KOPT-K1 (cell line): ENCODE results near the gene CDKN1C.

Experiments
- H3K27ac ChIP-seq: fragments of 200-600 bp; sonication (generic); 2 replicates; pipeline ENCODE4 v1.5.1; 2016; ENCODE audit warnings: antibody characterized with exemption, mild to moderate bottlenecking, low read depth, low read length; ENCODE audit not compliant: poor library complexity, severe bottlenecking
- H3K36me3 ChIP-seq: fragments of 200-600 bp; sonication (generic); 2 replicates; pipeline ENCODE4 v1.5.1; 2017; ENCODE audit warnings: antibody characterized with exemption, mild to moderate bottlenecking, low read length, moderate library complexity; ENCODE audit not compliant: insufficient read depth
- H3K9me3 ChIP-seq: fragments of 200-600 bp; sonication (generic); 2 replicates; pipeline ENCODE4 v1.5.1; 2017; ENCODE audit warnings: antibody characterized with exemption, low read length, mild to moderate bottlenecking; ENCODE audit not compliant: insufficient read depth, poor library complexity, severe bottlenecking

The CDKN1C gene

GRCh38 chr11:2927121-2927800 is 41.7 kb upstream of the CDKN1C start:
- no peaks in the 10 kb centered on the region for H3K9me3 ChIP-seq

GRCh38 chr11:2926611-2927051 is 41.1 kb upstream of the CDKN1C start:
- Histone ChIP-seq H3K9me3 (no peaks in the 10 kb centered on the region), H3K27ac (no peak overlapping the region), H3K36me3 (no peaks in the 10 kb centered on the region)

More at GRCh38 chr11:2927121-2927800, 41.7 kb upstream of the CDKN1C start:
- Histone ChIP-seq H3K27ac (no peak overlapping the region), H3K36me3 (no peaks in the 10 kb centered on the region)

- no peaks in the 10 kb centered on the region for H3K36me3 ChIP-seq
- no peaks in the 10 kb centered on the region for H3K9me3 ChIP-seq
- no peak overlapping the region for H3K27ac ChIP-seq
Observed at GRCh38 chr11:2924821-2925675, 39.5 kb upstream of the CDKN1C start.

- H3K9me3 ChIP-seq = no peaks in the 10 kb centered on the region
- no peak overlapping the region for H3K27ac ChIP-seq
- H3K36me3 ChIP-seq = no peaks in the 10 kb centered on the region
Observed at GRCh38 chr11:2924381-2924780, 38.8 kb upstream of the CDKN1C start.

- H3K27ac ChIP-seq = no peak overlapping the region
- H3K9me3 ChIP-seq = no peaks in the 10 kb centered on the region
- no peaks in the 10 kb centered on the region for H3K36me3 ChIP-seq
Observed at GRCh38 chr11:2923446-2924375, 38.1 kb upstream of the CDKN1C start.

GRCh38 chr11:2922655-2923054 is 37.1 kb upstream of the CDKN1C start:
- H3K9me3 ChIP-seq = no peaks in the 10 kb centered on the region
- H3K36me3 ChIP-seq = no peaks in the 10 kb centered on the region
- H3K27ac ChIP-seq = no peak overlapping the region

- no peaks in the 10 kb centered on the region for H3K9me3 ChIP-seq
- H3K36me3 ChIP-seq = no peaks in the 10 kb centered on the region
- H3K27ac ChIP-seq = no peak overlapping the region
Observed at GRCh38 chr11:2921742-2922493, 36.3 kb upstream of the CDKN1C start.

GRCh38 chr11:2921261-2921660 is 35.7 kb upstream of the CDKN1C start:
- Histone ChIP-seq H3K36me3 (no peaks in the 10 kb centered on the region), H3K27ac (no peak overlapping the region), H3K9me3 (no peaks in the 10 kb centered on the region)

GRCh38 chr11:2920343-2920742 is 34.8 kb upstream of the CDKN1C start:
- no peaks in the 10 kb centered on the region for H3K9me3 ChIP-seq
- no peak overlapping the region for H3K27ac ChIP-seq
- no peaks in the 10 kb centered on the region for H3K36me3 ChIP-seq

- H3K36me3 ChIP-seq = no peaks in the 10 kb centered on the region
- no peaks in the 10 kb centered on the region for H3K9me3 ChIP-seq
- H3K27ac ChIP-seq = no peak overlapping the region
Observed at GRCh38 chr11:2919837-2920236, 34.3 kb upstream of the CDKN1C start.

GRCh38 chr11:2919188-2919587 is 33.6 kb upstream of the CDKN1C start:
- H3K36me3 ChIP-seq = no peaks in the 10 kb centered on the region
- H3K27ac ChIP-seq = no peak overlapping the region
- no peaks in the 10 kb centered on the region for H3K9me3 ChIP-seq

GRCh38 chr11:2917842-2918490 is 32.4 kb upstream of the CDKN1C start:
- no peak overlapping the region for H3K27ac ChIP-seq
- no peaks in the 10 kb centered on the region for H3K36me3 ChIP-seq
- H3K9me3 ChIP-seq = no peaks in the 10 kb centered on the region

GRCh38 chr11:2916892-2917645 is 31.5 kb upstream of the CDKN1C start:
- Histone ChIP-seq H3K9me3 (no peaks in the 10 kb centered on the region), H3K36me3 (no peaks in the 10 kb centered on the region), H3K27ac (no peak overlapping the region)
